ENCODE data around the gene PSMC5. TPM values are rescaled to one million over a fixed set of nuclear protein-coding genes. Genes with fewer than 3 reads are reported as not detected.
A peak's percentile ranks its signal among the peaks of the same experiment; 100 is the strongest.

The PSMC5 gene
- 184 TPM for polyA plus RNA-seq (2013, experiment 1 of 4)
- polyA plus RNA-seq (2013, experiment 2 of 4): 175 TPM
- 135 TPM for polyA plus RNA-seq (2013, experiment 3 of 4)
- 143 TPM for polyA plus RNA-seq (2013, experiment 4 of 4)

GRCh38 chr17:63827002-63827800 lies at the start of gene PSMC5, which contains the start of gene FTSJ3:
Gene PSMC5 (plus strand): TSS chr17:63827431. CDS start chr17:63827491, 60 bp downstream.
Gene FTSJ3 (minus strand): TSS chr17:63827663. CDS start chr17:63826902, 761 bp downstream.
- H3K36me3 ChIP-seq (ENCODE audit: control insufficient read depth, insufficient read depth, low read length): peaks cover 62% of the 10 kb centered on the region
- H3K4me1 ChIP-seq (ENCODE audit: control insufficient read depth, insufficient read depth, low read length): peaks cover 13% of the 10 kb centered on the region
- peak within 1 kb of the TSS; percentile 82 for H3K4me3 ChIP-seq (ENCODE audit: insufficient read depth, low read depth, low read length)
- no peaks in the 10 kb centered on the region for H3K27me3 ChIP-seq (ENCODE audit: control insufficient read depth, insufficient read depth, low read length, poor library complexity, severe bottlenecking)
- 0% methylated on average over 58 of the region's 58 CpGs for WGBS, 2 experiments
- H3K9me3 ChIP-seq (ENCODE audit: control insufficient read depth, low read length): no peaks in the 10 kb centered on the region
- peak within 1 kb of the TSS; percentile 85 for H3K27ac ChIP-seq (ENCODE audit: insufficient read depth, low read depth, low read length, poor library complexity, severe bottlenecking)

- 100% methylated on average over 1 of the region's 1 CpG for WGBS, 2 experiments
- Histone ChIP-seq H3K27me3 (ENCODE audit: control insufficient read depth, insufficient read depth, low read length, poor library complexity, severe bottlenecking) (no peaks in the 10 kb centered on the region), H3K4me3 (ENCODE audit: insufficient read depth, low read depth, low read length) (no peak overlapping the region), H3K36me3 (ENCODE audit: control insufficient read depth, insufficient read depth, low read length) (peaks cover 11% of the 10 kb centered on the region), H3K27ac (ENCODE audit: insufficient read depth, low read depth, low read length, poor library complexity, severe bottlenecking) (no peak overlapping the region), H3K9me3 (ENCODE audit: control insufficient read depth, low read length) (no peaks in the 10 kb centered on the region), H3K4me1 (ENCODE audit: control insufficient read depth, insufficient read depth, low read length) (peaks cover 2% of the 10 kb centered on the region)
Observed at GRCh38 chr17:63780507-63780906, 46.7 kb upstream of the PSMC5 start.

GRCh38 chr17:63780928-63781327 lies 46.3 kb upstream of the PSMC5 start:
- H3K36me3 ChIP-seq (ENCODE audit: control insufficient read depth, insufficient read depth, low read length): peaks cover 11% of the 10 kb centered on the region

GRCh38 chr17:63783522-63783921 lies 43.7 kb upstream of the PSMC5 start:
- Histone ChIP-seq H3K27me3 (ENCODE audit: control insufficient read depth, insufficient read depth, low read length, poor library complexity, severe bottlenecking) (no peaks in the 10 kb centered on the region), H3K27ac (ENCODE audit: insufficient read depth, low read depth, low read length, poor library complexity, severe bottlenecking) (no peak overlapping the region), H3K4me3 (ENCODE audit: insufficient read depth, low read depth, low read length) (no peak overlapping the region), H3K36me3 (ENCODE audit: control insufficient read depth, insufficient read depth, low read length) (peaks cover 24% of the 10 kb centered on the region), H3K4me1 (ENCODE audit: control insufficient read depth, insufficient read depth, low read length) (no peaks in the 10 kb centered on the region), H3K9me3 (ENCODE audit: control insufficient read depth, low read length) (no peaks in the 10 kb centered on the region)
- WGBS, 2 experiments: 94 to 95% methylated on average over 4 to 6 of the region's 6 CpGs

More at GRCh38 chr17:63780928-63781327, 46.3 kb upstream of the PSMC5 start:
- Histone ChIP-seq H3K9me3 (ENCODE audit: control insufficient read depth, low read length) (no peaks in the 10 kb centered on the region), H3K27me3 (ENCODE audit: control insufficient read depth, insufficient read depth, low read length, poor library complexity, severe bottlenecking) (no peaks in the 10 kb centered on the region), H3K4me1 (ENCODE audit: control insufficient read depth, insufficient read depth, low read length) (no peaks in the 10 kb centered on the region), H3K4me3 (ENCODE audit: insufficient read depth, low read depth, low read length) (no peak overlapping the region), H3K27ac (ENCODE audit: insufficient read depth, low read depth, low read length, poor library complexity, severe bottlenecking) (no peak overlapping the region)
- WGBS, 2 experiments: 98 to 100% methylated on average over 4 of the region's 4 CpGs

- 100% methylated on average over 1 of the region's 1 CpG; no CpG with 5 or more reads in 1 of the 2 experiments for WGBS, 2 experiments
- Histone ChIP-seq H3K9me3 (ENCODE audit: control insufficient read depth, low read length) (no peaks in the 10 kb centered on the region), H3K4me3 (ENCODE audit: insufficient read depth, low read depth, low read length) (no peak overlapping the region), H3K4me1 (ENCODE audit: control insufficient read depth, insufficient read depth, low read length) (no peaks in the 10 kb centered on the region), H3K27me3 (ENCODE audit: control insufficient read depth, insufficient read depth, low read length, poor library complexity, severe bottlenecking) (no peaks in the 10 kb centered on the region), H3K27ac (ENCODE audit: insufficient read depth, low read depth, low read length, poor library complexity, severe bottlenecking) (no peak overlapping the region), H3K36me3 (ENCODE audit: control insufficient read depth, insufficient read depth, low read length) (peaks cover 39% of the 10 kb centered on the region)
Observed at GRCh38 chr17:63785556-63785955, 41.7 kb upstream of the PSMC5 start.

- WGBS, 2 experiments: 75 to 100% methylated on average over 1 of the region's 1 CpG
Observed at GRCh38 chr17:63786117-63786516, 41.1 kb upstream of the PSMC5 start.

GRCh38 chr17:63786971-63787711 lies 40.1 kb upstream of the PSMC5 start:
- Histone ChIP-seq H3K4me1 (ENCODE audit: control insufficient read depth, insufficient read depth, low read length) (no peaks in the 10 kb centered on the region), H3K27me3 (ENCODE audit: control insufficient read depth, insufficient read depth, low read length, poor library complexity, severe bottlenecking) (no peaks in the 10 kb centered on the region), H3K9me3 (ENCODE audit: control insufficient read depth, low read length) (no peaks in the 10 kb centered on the region), H3K36me3 (ENCODE audit: control insufficient read depth, insufficient read depth, low read length) (peaks cover 39% of the 10 kb centered on the region), H3K27ac (ENCODE audit: insufficient read depth, low read depth, low read length, poor library complexity, severe bottlenecking) (no peak overlapping the region), H3K4me3 (ENCODE audit: insufficient read depth, low read depth, low read length) (no peak overlapping the region)
- 92 to 97% methylated on average over 10 to 13 of the region's 13 CpGs for WGBS, 2 experiments

More at GRCh38 chr17:63786117-63786516, 41.1 kb upstream of the PSMC5 start:
- H3K27ac ChIP-seq (ENCODE audit: insufficient read depth, low read depth, low read length, poor library complexity, severe bottlenecking): no peak overlapping the region
- no peaks in the 10 kb centered on the region for H3K4me1 ChIP-seq (ENCODE audit: control insufficient read depth, insufficient read depth, low read length)
- H3K27me3 ChIP-seq (ENCODE audit: control insufficient read depth, insufficient read depth, low read length, poor library complexity, severe bottlenecking): no peaks in the 10 kb centered on the region
- H3K36me3 ChIP-seq (ENCODE audit: control insufficient read depth, insufficient read depth, low read length): peaks cover 38% of the 10 kb centered on the region
- H3K9me3 ChIP-seq (ENCODE audit: control insufficient read depth, low read length): no peaks in the 10 kb centered on the region
- H3K4me3 ChIP-seq (ENCODE audit: insufficient read depth, low read depth, low read length): no peak overlapping the region

- no peak overlapping the region for H3K4me3 ChIP-seq (ENCODE audit: insufficient read depth, low read depth, low read length)
- H3K9me3 ChIP-seq (ENCODE audit: control insufficient read depth, low read length): no peaks in the 10 kb centered on the region
- peaks cover 60% of the 10 kb centered on the region for H3K36me3 ChIP-seq (ENCODE audit: control insufficient read depth, insufficient read depth, low read length)
- 94 to 95% methylated on average over 4 of the region's 6 CpGs for WGBS, 2 experiments
- no peaks in the 10 kb centered on the region for H3K27me3 ChIP-seq (ENCODE audit: control insufficient read depth, insufficient read depth, low read length, poor library complexity, severe bottlenecking)
- H3K27ac ChIP-seq (ENCODE audit: insufficient read depth, low read depth, low read length, poor library complexity, severe bottlenecking): no peak overlapping the region
- H3K4me1 ChIP-seq (ENCODE audit: control insufficient read depth, insufficient read depth, low read length): no peaks in the 10 kb centered on the region
Observed at GRCh38 chr17:63790057-63790456, 37.2 kb upstream of the PSMC5 start.

- Histone ChIP-seq H3K9me3 (ENCODE audit: control insufficient read depth, low read length) (no peaks in the 10 kb centered on the region), H3K36me3 (ENCODE audit: control insufficient read depth, insufficient read depth, low read length) (peaks cover 71% of the 10 kb centered on the region), H3K27ac (ENCODE audit: insufficient read depth, low read depth, low read length, poor library complexity, severe bottlenecking) (no peak overlapping the region), H3K4me1 (ENCODE audit: control insufficient read depth, insufficient read depth, low read length) (no peaks in the 10 kb centered on the region), H3K4me3 (ENCODE audit: insufficient read depth, low read depth, low read length) (no peak overlapping the region), H3K27me3 (ENCODE audit: control insufficient read depth, insufficient read depth, low read length, poor library complexity, severe bottlenecking) (no peaks in the 10 kb centered on the region)
- WGBS, 2 experiments: 96 to 98% methylated on average over 3 of the region's 3 CpGs
Observed at GRCh38 chr17:63792055-63792729, 35.0 kb upstream of the PSMC5 start.
